H9 (cell line): Measurements from ENCODE around the gene EPB41L5. TPM values are rescaled to one million over a fixed set of nuclear protein-coding genes. Genes with fewer than 3 reads are reported as not detected.

ENCODE experiments used
- DNase-seq: peaks from one replicate; pipeline ENCODE4 v3.0.0-alpha.2; 2017
- H2AFZ ChIP-seq: one replicate; pipeline ENCODE4 v1.6.1; 2013; ENCODE audit warnings: mild to moderate bottlenecking, low read length, control low read depth, moderate library complexity
- H2AK5ac ChIP-seq: 2 replicates; pipeline ENCODE4 v1.6.1; 2013; ENCODE audit warnings: low read length, control low read depth, mixed read lengths; ENCODE audit not compliant: insufficient read length
- H2BK120ac ChIP-seq: one replicate; pipeline ENCODE4 v1.6.1; 2013; ENCODE audit warnings: low read depth, mild to moderate bottlenecking, low read length, control low read depth, inconsistent platforms; ENCODE audit not compliant: poor library complexity, severe bottlenecking
- H2BK12ac ChIP-seq: 2 replicates; pipeline ENCODE4 v1.6.1; 2013; ENCODE audit warnings: low read length, control low read depth, mixed read lengths, low read depth; ENCODE audit not compliant: insufficient read length
- H2BK15ac ChIP-seq: 2 replicates; pipeline ENCODE4 v1.6.1; 2013; ENCODE audit warnings: low read depth, low read length, control low read depth
- H2BK20ac ChIP-seq: one replicate; pipeline ENCODE4 v1.6.1; 2013; ENCODE audit warnings: low read depth, mild to moderate bottlenecking, low read length, control low read depth, inconsistent platforms; ENCODE audit not compliant: poor library complexity, severe bottlenecking
- H2BK5ac ChIP-seq: 2 replicates; pipeline ENCODE4 v1.6.1; 2013; ENCODE audit warnings: low read length, control low read depth, mixed read lengths; ENCODE audit not compliant: insufficient read length
- H3K14ac ChIP-seq: 2 replicates; pipeline ENCODE4 v1.6.1; 2013; ENCODE audit warnings: low read length, control low read depth; ENCODE audit not compliant: insufficient read depth
- H3K18ac ChIP-seq: 2 replicates; pipeline ENCODE4 v1.6.1; 2013; ENCODE audit warnings: low read depth, mild to moderate bottlenecking, mixed read lengths, low read length, control low read depth; ENCODE audit not compliant: insufficient read length
- H3K23ac ChIP-seq: 2 replicates; pipeline ENCODE4 v1.6.1; 2013; ENCODE audit warnings: low read length, control low read depth, mixed read lengths, low read depth; ENCODE audit not compliant: insufficient read length
- H3K23me2 ChIP-seq: 2 replicates; pipeline ENCODE4 v1.6.1; 2013; ENCODE audit warnings: low read depth, mild to moderate bottlenecking, mixed read lengths, low read length, control low read depth; ENCODE audit not compliant: insufficient read length, poor library complexity, severe bottlenecking
- H3K27ac ChIP-seq: 2 replicates; pipeline ENCODE4 v1.5.1; 2013; ENCODE audit warnings: low read length, control low read depth, mixed read lengths, low read depth; ENCODE audit not compliant: insufficient read length
- H3K27me3 ChIP-seq: 2 replicates; pipeline ENCODE4 v1.6.1; 2013; ENCODE audit warnings: low read length, control low read depth, inconsistent platforms; ENCODE audit not compliant: insufficient read depth
- H3K4ac ChIP-seq: 2 replicates; pipeline ENCODE4 v1.6.1; 2013; ENCODE audit warnings: low read depth, mild to moderate bottlenecking, control low read depth, inconsistent platforms, low read length, moderate library complexity
- H3K4me1 ChIP-seq: 2 replicates; pipeline ENCODE4 v1.6.1; 2013; ENCODE audit warnings: low read length, control low read depth, inconsistent platforms; ENCODE audit not compliant: insufficient read depth
- H3K4me2 ChIP-seq: 2 replicates; pipeline ENCODE4 v1.6.1; 2013; ENCODE audit warnings: low read length, control low read depth, mixed read lengths; ENCODE audit not compliant: insufficient read length, insufficient read depth
- H3K56ac ChIP-seq: 2 replicates; pipeline ENCODE4 v1.6.1; 2013; ENCODE audit warnings: low read depth, mild to moderate bottlenecking, mixed read lengths, low read length, control low read depth; ENCODE audit not compliant: insufficient read length
- H3K79me1 ChIP-seq: 2 replicates; pipeline ENCODE4 v1.6.1; 2013; ENCODE audit warnings: low read depth, mild to moderate bottlenecking, moderate library complexity, low read length, control low read depth, inconsistent platforms; ENCODE audit not compliant: insufficient read depth, poor library complexity, severe bottlenecking
- H3K79me2 ChIP-seq: 2 replicates; pipeline ENCODE4 v1.6.1; 2013; ENCODE audit warnings: low read length, control low read depth, inconsistent platforms; ENCODE audit not compliant: insufficient read depth
- H3K9ac ChIP-seq: 2 replicates; pipeline ENCODE4 v1.6.1; 2013; ENCODE audit warnings: low read length, control low read depth, mixed read lengths; ENCODE audit not compliant: insufficient read length; ENCODE audit errors: extremely low read depth
- H3K9me3 ChIP-seq: one replicate; pipeline ENCODE4 v1.6.1; 2013; ENCODE audit warnings: low read depth, low read length, inconsistent platforms; ENCODE audit not compliant: control insufficient read depth
- H3T11ph ChIP-seq: one replicate; pipeline ENCODE4 v1.6.1; 2013; ENCODE audit warnings: mild to moderate bottlenecking, low read length, control low read depth, inconsistent platforms
- H4K20me1 ChIP-seq: one replicate; pipeline ENCODE4 v1.6.1; 2013; ENCODE audit not compliant: control insufficient read depth, insufficient read length, insufficient read depth
- H4K5ac ChIP-seq: 2 replicates; pipeline ENCODE4 v1.6.1; 2013; ENCODE audit warnings: low read depth, mild to moderate bottlenecking, mixed read lengths, low read length, control low read depth; ENCODE audit not compliant: insufficient read length
- H4K8ac ChIP-seq: replicated peaks from 2 replicates; pipeline ENCODE4 v1.6.1; 2013; ENCODE audit warnings: low read length, control low read depth, mixed read lengths, low read depth; ENCODE audit not compliant: insufficient read length
- H4K91ac ChIP-seq: 2 replicates; pipeline ENCODE4 v1.6.1; 2013; ENCODE audit warnings: low read depth, mild to moderate bottlenecking, moderate library complexity, mixed read lengths, low read length, control low read depth; ENCODE audit not compliant: insufficient read length
- H3K27ac Mint-ChIP-seq, 3 experiments: 2 replicates in 2 of 3; 3 replicates in 1 of 3; pipeline ENCODE4 v1.8.0; 2020 to 2021; ENCODE audit warnings: mixed read lengths in 3 of 3, mild to moderate bottlenecking in 1 of 3, moderate library complexity in 1 of 3
- H3K27me3 Mint-ChIP-seq: 2 replicates; pipeline ENCODE4 v1.8.0; 2021; ENCODE audit warnings: low read depth, mild to moderate bottlenecking, moderate library complexity, mixed read lengths
- H3K36me3 Mint-ChIP-seq, 3 experiments: 2 replicates in 2 of 3; 3 replicates in 1 of 3; pipeline ENCODE4 v1.8.0; 2020 to 2021; ENCODE audit warnings: low read depth in 3 of 3, mixed read lengths in 3 of 3; ENCODE audit not compliant: insufficient read depth in 1 of 3
- H3K4me1 Mint-ChIP-seq, 2 experiments: 2 replicates each; pipeline ENCODE4 v1.8.0; 2020; ENCODE audit warnings: mixed read lengths in 2 of 2
- H3K4me3 Mint-ChIP-seq, 2 experiments: 2 replicates in 1 of 2; 3 replicates in 1 of 2; pipeline ENCODE4 v1.8.0; 2020 to 2021; ENCODE audit warnings: mild to moderate bottlenecking in 2 of 2, mixed read lengths in 2 of 2, moderate library complexity in 1 of 2
- H3K9me3 Mint-ChIP-seq, 2 experiments: 2 replicates in 1 of 2; 3 replicates in 1 of 2; pipeline ENCODE4 v1.8.0; 2020; ENCODE audit warnings: mild to moderate bottlenecking in 2 of 2, mixed read lengths in 2 of 2, moderate library complexity in 1 of 2
- WGBS: extraction: QIAGEN DNeasy Blood & Tissue Kit; methylation state at CpG from one replicate; pipeline ENCODE4 v1.1.7; 2013; ENCODE audit warnings: missing lambda C conversion rate, low lambda C conversion rate, mixed read lengths; ENCODE audit not compliant: insufficient read length; ENCODE audit errors: extremely low coverage; 5-methylcytosine and 5-hydroxymethylcytosine counted together
- total RNA-seq: library from RNA; stranded (reverse); gene quantifications from 2 replicates; pipeline ENCODE4 v1.2.1, GENCODE V29; 2021
- TF ChIP-seq, protein P1 (sequence below): fragments of 200-600 bp; sonication (generic); conservative IDR thresholded peaks from 3 replicates; pipeline ENCODE4 v1.8.0; 2021; ENCODE audit warnings: antibody characterized with exemption, mild to moderate bottlenecking

EPB41L5 gene
- total RNA-seq, 1 experiment from 2014 or later, result 40.4 TPM

- Histone ChIP-seq H3K56ac (no peak overlapping the region), H3K9me3 (peaks cover 4% of the 10 kb centered on the region), H3K14ac (no peak overlapping the region), H2BK5ac (no peak overlapping the region), H3T11ph (no peak overlapping the region), H3K23me2 (no peaks in the 10 kb centered on the region), H3K4me1 (no peaks in the 10 kb centered on the region), H2AK5ac (no peak overlapping the region), H3K23ac (no peak overlapping the region), H3K4me2 (no peak overlapping the region), H2BK15ac (no peak overlapping the region), H3K18ac (no peak overlapping the region), H3K27ac (no peak overlapping the region), H2AFZ (no peak overlapping the region), H3K79me1 (no peaks in the 10 kb centered on the region), H2BK12ac (no peak overlapping the region), H3K79me2 (no peaks in the 10 kb centered on the region; the same call in 1 of the 2 replicates), H4K5ac (no peak overlapping the region), H4K8ac (no peak overlapping the region), H2BK20ac (no peak overlapping the region), H3K9ac (no peak overlapping the region), H2BK120ac (no peak overlapping the region), H3K27me3 (peaks cover 10% of the 10 kb centered on the region; the same call in 1 of the 2 replicates), H4K91ac (no peak overlapping the region), H4K20me1 (peaks cover 5% of the 10 kb centered on the region), H3K4ac (no peak overlapping the region)
- H3K4me1 Mint-ChIP-seq, result peaks cover 23 to 30% of the 10 kb centered on the region in 2 experiments
- WGBS, result no CpG with 5 or more reads among the region's 8 CpGs
- H3K4me3 Mint-ChIP-seq, result peak overlapping the region; percentile 15 to 78; a peak in 4 of 5 replicates
- H3K27me3 Mint-ChIP-seq, result peaks cover 44% of the 10 kb centered on the region
- H3K36me3 Mint-ChIP-seq, result peaks cover 10 to 25% (median 23%) of the 10 kb centered on the region in 3 experiments
- peak; percentile 10 for DNase-seq
- H3K9me3 Mint-ChIP-seq, result peaks cover 6 to 9% of the 10 kb centered on the region in 2 experiments
- TF ChIP-seq, protein P1, sequence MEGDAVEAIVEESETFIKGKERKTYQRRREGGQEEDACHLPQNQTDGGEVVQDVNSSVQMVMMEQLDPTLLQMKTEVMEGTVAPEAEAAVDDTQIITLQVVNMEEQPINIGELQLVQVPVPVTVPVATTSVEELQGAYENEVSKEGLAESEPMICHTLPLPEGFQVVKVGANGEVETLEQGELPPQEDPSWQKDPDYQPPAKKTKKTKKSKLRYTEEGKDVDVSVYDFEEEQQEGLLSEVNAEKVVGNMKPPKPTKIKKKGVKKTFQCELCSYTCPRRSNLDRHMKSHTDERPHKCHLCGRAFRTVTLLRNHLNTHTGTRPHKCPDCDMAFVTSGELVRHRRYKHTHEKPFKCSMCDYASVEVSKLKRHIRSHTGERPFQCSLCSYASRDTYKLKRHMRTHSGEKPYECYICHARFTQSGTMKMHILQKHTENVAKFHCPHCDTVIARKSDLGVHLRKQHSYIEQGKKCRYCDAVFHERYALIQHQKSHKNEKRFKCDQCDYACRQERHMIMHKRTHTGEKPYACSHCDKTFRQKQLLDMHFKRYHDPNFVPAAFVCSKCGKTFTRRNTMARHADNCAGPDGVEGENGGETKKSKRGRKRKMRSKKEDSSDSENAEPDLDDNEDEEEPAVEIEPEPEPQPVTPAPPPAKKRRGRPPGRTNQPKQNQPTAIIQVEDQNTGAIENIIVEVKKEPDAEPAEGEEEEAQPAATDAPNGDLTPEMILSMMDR, result no peak
- no peak overlapping the region for H3K27ac Mint-ChIP-seq
Observed at GRCh38 chr2:120221616-120222015, 208.7 kb downstream of the EPB41L5 start.
